SIG-M5 (cell line): ENCODE results near the gene GDF15.

Experiments used
- DNase-seq: peaks from one replicate; lab custom pipeline; 2025; lab: John Stamatoyannopoulos, UW

Gene GDF15

DNA sequence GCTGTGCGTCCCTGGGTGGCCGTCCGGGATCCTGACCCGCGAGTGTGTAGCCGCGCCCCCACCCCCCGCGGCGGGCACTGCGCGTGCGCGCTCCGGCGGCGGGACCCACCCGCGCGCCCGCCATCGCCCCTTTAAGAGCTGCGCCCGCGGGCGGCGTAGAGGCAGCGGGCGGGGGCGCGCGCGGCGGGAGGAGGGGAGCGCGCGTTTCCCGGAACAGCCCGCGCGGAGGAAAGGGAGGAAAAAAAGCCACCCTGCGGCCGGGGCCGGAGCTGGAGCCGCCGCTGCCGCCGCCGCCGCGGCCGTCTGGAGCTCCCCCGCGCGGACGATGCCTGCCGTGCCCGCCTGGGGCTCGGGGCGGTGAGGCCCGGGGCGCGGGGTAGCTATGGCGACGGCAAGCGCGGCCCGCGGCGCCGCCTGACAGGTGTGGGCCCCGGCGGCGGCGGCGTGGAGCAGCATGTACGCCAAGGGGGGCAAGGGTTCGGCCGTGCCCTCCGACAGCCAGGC is 33.3 kb downstream of the GDF15 start, which contains the start of gene SSBP4:
Gene SSBP4 (plus strand): TSS at position 204 of the 504 bp plus-strand sequence. CDS start 251 bp downstream, at position 455.
- DNase-seq, result no peak

DNA sequence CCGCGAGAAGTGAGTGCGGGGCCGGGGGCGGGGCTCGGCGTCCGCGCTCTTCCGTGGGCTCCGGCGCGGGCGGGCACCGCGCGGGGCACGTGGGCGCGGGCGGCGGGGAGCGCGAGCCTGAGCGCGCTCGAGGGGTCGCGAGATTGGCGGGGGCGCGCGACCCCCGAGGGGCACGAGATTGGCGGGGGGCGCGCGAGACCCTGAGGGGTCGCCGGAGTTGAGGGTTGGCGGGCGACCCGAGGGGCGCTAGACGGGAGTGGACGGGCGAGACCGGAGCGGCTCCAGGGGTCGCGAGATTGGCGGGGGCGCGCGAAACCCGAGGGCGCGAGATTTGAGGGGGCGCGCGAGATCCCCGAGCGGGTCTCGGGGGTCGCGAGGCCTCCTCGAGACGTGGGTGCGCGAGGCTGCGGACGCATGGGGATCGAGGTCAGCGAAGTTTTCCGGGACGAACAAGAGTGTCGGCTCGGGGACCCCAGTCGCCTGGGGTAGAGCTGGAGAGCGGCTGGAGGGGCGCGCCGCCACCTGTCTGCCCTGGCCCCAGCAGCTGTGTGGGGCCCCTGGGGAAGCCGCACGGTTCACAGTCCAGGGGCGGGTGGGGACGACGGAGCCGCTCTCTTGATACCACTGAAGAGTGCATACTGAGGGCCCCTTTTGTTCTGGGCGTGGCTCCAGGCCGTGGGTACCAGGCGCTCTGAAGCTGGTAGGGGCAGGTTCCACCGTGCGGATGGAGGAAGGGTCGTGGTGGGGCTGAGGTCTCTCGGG is 33.9 kb downstream of the GDF15 start:
- DNase-seq, result no peak

DNA sequence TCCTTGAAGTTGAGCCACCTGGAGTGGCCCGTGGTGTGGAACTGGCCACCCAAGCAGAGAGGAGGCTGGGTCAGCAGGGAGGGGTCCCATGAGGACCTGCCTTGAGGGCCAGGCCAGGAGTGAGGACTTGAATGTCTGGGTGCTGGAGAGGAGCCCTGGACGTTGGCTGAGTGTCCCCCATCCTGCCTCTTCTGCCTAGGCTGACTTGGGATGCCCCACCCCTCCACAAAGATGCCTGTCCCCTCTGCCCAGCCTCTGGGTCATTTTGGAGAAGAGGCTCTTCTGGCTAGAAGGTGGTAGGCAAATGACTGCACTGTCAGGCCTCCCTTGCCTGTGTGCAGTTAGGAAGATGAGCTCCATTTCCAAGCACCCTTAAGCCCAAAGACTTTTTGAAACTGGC is 35.0 kb downstream of the GDF15 start:
- no peak for DNase-seq

DNA sequence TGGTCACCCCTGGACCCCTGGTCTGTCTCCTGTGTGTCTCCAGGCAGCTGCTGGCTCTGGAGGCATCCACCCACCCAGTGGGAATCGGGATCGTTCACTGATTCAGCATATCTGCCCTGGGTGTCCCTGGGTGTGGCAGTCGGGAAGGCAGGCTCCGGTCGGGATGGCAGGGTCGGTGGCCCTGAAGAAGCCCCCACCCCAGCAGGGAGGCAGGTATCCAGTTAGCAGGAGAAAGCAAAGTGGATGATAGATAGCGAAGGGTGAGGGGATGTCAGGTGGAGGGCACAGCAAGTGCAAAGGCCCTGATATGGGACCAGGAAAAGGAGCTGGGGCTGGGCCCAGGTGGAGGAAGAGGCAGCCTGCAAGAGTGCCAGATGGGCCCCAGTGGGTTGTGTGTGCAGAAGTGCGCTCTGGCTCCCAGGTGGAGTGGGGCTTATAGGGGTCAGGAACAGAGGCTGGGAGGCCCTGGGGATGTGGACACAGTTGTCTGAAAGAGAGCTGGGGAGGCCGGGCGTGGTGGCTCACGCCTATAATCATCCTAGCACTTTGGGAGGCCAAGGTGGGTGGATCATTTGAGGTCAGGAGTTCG is 35.5 kb downstream of the GDF15 start:
- no peak for DNase-seq

DNA sequence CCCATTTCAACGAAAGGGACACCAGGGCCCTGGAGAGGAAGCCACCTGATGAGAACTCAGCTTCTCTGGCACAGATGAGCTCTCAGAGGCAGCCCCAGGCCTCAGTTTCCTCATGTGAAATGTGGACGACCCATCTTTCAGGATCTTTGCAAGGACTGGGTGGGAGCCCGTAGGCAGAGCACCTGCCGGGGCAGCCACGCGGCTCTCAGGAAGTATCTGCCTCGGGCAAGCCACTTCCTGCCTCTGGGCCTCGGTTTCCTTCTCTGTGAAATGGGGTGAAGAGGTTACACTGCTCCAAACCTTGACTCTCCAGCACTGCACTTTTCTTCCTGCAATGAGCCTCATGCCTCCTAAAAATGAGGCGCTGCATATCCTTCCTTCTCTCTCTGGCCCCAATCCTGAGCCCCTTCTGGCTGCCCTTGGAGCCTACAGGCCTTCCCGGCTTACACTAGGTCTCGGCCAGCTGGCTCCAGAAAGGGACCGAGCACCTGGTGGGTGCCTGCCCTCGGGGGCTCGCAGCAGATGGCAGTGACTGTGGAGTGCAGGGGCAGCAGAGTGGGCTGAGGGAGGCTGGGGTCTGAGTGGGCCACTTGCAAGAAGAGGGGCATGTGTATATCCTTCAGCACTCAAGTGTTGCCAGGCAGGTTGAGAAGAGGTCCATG is 36.7 kb downstream of the GDF15 start:
- no peak for DNase-seq

DNA sequence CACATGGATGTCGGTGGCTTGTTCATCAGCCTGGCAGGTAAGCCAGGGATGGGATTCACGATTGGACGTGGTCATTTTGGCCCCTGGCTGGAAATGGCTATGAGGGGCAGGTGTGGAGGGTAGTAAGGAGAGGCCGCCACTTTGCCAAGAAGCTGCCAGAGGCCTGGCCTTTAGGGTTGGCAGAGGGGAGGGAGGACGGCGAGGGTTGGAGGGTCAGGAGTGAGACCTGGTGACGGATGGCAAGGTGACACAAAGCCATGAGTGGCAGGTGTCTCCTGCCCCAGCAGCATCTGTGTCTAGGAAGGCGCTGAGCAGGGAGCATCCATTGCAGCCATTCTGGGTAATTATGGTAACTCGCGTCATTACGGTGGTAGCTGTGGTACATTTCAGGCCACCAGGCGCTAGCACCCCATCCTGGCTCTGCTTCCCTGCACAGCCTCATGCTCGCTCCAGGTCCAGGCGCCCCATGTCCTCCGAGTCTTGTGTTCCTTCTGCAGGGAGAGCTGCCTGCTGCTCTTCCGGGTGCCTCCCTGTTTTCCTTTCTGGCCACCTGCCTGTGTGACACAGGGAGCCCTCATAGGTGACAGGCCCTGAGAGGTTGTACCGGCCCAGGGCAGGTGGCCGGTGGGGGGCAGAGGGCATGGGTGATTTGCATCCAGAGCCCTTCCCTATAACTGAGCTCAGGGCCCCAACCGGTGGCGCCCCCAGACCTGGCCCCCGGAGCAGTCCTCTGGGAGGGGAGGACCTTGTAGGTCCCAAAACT is 37.5 kb downstream of the GDF15 start:
- no peak for DNase-seq

DNA sequence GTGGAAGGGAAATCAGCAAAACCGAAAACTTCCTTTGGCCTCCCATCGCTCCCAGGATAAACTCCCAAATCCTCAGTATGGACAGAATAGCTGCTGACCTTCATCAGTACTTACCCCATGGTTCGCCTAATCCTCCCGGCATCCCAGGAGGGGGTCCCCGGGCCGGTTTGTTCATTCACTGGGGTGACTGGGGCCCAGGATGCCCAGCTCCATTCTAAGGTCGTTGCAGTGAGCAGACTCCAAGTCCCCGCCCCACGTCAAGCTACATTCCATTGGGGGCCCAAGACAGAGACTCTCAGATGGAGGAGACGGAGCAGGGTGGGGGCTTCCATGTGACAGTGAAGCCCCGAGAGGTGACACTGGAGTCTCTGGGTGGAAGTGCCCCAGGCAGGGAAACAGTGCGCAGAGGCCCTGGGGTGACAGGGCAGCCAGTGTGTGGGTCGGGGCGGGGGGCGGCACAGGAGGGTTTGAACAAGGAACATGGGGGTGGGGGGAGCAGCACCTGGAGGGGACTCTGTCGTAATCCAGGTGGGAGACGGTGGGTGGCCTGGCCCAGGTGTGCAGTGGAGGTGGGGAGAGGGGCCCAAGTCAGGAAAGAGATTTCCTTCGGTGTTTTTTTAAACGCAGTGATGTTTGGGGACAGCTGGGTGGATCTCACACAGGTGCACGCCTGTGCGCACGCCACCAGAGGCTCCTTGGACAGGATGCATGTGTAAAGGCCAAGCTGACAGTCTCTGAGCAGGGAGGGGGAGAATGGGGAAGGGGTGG is 38.3 kb downstream of the GDF15 start:
- no peak for DNase-seq

DNA sequence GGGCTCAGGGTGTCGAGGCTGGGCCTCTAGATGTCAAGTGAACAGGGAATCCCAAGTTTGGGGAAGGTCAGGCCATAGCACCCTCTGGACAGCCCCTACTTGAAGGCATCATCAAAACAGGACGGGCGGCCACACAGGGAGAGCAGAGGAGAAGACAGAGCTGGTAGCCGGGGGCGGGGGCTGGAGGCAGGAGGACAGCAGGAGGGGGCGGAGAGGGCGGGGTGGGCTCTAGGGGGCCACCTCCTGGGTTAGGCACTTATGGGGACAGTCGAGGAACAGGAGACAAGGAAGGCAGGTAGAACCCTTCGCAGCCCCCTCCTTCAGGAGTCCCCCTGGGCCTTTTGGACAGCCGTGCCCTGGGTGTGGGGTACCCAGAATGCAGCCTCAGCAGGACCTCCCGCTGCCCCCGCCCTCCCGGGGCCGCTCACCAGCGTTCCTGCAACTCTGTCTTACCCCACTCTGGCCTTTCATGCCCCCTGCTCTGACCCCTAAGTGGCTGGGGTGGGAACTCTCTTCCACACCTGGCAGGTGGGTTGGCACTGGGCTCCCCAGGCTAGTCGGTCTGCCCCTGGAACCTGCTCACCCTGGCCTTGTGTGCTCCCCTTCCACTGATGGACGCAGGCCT is 39.0 kb downstream of the GDF15 start:
- no peak for DNase-seq

DNA sequence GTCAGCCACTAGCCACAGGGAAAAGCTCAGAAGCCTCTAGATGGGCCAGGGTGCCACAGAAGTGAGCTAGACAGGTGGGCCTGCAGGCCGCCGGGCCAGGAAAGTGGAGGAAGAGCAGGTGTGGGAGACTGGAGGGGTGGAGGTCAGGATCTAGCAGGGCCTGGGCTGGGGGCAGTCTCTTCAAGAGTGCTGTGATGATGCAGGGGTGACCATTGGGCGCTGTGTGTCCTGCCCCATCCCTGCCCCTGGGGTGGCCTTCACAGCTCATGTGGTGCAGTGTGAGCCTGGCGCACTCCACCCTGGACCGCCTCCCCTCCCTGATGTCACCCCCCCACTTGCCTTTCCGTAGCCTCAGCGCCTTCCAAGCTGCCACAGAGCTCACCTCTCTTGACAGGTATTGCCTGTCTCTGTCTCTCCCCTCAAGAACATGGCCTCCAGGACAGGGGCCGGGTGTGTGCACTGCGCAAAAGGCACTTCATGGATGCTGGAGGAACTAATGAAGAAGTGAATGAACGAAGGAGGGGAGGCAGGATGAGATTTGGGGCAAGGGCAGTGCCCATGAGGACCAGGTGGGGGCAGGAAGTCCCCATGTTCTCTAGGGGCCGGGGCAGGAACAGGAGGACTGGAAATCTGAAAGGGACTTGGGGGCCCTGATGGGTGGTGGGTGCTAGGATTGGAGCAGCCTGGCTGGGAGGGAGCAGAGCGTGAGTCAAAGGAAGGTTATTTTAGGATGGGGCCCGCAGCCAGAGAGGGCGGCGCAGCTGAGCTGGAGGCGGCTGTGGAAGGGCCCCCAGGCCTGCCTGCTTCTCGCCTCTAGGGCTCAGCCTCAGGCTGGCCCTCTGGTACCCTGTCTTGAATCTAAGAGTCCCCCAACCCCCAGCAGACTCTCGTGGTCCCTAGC is 39.8 kb downstream of the GDF15 start:
- no peak for DNase-seq

DNA sequence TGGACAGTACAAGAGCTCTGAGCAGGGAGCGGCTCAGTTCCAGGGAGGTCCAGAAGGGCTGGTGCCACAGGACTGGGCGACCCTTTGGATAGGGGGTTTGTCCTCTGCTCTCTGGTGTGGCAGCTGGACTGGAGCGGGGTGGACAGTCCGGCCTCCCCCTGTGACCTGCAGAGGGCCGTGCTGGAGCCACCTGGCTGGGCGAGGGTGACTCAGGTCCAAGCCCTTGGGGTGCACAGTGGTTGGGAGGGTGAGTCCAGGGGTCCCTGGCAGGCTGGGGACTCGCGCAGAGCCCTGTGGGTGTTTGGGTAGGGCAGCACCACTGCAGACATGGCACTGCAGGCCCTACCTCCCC is 40.4 kb downstream of the GDF15 start:
- no peak for DNase-seq

DNA sequence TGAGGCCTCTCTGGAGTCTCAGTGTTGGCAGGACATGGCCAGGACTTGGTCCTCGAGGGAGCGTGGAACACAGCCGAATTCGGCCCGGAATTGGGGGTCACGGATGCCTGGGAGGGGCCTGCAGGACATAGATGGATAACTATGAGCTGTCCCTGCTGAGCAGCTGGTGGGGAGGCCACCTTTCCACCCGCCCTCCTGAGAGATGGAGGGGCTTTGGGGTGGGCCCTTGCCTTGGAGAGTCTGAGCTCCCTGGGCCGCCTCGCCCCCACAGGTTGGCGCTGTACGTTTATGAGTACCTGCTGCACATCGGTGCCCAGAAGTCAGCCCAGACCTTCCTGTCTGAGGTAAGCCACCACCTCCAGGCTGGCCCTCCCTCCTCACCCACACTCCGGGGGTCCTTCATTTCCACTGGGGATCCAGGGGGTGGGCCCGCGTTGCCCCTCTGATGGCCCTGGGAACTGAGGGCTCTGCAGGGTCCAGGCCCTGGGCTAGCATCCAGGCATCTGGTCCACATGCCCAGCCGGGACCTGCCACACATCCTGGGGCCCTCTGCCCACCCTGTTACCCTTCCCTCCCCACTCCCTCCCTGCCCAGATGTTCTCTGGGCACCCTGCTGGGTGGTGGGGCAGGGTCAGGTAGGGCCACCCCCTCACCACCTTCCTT is 41.3 kb downstream of the GDF15 start:
- DNase-seq, result no peak

DNA sequence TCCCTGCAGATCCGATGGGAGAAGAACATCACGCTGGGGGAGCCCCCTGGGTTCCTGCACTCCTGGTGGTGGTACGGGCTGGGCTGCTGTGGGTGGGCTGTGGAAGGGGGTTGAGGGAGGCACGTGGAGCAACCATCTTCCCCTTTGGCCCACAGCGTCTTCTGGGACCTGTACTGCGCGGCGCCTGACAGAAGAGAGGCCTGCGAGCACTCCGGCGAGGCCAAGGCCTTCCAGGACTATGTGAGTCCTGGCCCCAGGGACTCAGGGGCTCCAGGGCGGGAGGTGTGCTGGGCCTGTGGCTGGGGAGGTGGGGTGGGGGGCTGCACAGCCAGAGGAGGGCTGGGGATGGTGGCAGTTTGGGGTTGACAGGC is 41.8 kb downstream of the GDF15 start:
- DNase-seq, result no peak

DNA sequence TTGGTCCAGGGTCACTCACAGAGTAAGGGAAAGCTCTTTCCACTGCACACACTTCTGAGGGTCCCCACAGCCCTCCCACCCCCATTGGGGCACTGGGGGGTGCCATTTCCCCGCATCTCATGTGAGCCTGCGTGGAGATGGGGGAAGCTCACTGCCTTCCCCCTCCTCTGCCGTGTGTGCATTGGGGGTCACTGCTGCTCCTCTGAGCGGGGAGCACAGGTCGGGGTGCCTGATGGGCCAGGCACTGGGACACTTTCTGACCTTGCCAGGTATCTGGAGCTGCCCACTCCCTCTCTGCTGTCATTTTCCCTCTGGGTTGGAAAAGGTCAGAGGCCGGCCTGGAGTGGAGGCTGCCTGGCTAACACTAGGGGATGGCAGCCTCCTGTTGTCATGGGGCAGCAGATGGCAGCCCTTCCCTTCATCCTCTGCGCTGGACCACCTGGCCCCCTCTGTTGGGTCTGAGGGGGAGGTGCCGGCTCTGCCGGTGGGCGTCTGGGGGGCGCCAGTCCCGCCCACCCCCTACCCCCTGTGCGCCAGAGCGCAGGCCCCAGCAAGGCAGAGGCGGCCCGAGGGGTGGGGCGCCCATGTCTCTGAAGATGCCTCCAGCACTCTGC is 42.3 kb downstream of the GDF15 start:
- DNase-seq, result no peak

DNA sequence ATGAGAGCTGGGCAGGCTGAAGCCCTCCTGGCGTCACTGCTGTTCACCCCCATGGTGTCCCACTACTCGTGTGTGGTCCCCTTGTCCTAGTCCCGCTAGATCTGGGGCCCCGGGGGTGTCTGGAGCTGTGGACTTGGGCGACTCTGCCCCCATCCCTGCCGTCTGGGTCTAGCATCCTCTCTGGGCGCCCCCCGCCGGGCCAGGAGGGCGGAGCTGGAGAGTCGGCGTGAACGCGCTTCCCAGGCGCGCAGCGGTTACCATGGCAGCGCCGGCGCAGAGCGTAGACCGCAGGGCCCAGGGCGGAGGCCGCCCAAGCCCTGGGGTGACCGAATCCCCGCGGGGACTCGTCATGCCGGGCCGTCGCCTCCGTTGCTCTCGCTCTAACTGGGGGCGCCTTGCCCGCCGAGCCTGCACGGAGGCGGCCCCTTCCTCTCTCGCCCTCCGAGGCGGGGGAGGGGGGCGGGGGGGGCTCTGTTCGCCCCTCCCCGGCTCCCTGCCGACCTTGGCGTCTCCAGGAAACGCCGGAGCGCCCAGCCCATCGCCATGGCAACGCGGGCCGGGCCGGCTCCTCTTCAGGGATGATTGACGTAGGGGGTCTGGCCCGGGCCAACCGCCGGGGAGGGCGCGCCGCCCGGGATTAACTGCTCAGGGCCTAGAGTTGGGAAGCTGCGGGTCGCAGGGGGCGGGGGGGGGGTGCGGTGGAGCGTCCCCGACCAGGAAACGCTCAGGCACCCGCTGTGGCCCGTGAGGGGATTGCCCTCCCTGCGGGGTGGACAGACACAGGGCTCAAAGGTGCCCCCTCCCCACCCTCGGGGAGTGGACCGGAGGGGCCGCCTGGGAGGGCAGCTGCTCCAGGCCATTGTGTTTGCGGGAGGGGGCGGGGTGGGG is 43.1 kb downstream of the GDF15 start:
- no peak for DNase-seq

DNA sequence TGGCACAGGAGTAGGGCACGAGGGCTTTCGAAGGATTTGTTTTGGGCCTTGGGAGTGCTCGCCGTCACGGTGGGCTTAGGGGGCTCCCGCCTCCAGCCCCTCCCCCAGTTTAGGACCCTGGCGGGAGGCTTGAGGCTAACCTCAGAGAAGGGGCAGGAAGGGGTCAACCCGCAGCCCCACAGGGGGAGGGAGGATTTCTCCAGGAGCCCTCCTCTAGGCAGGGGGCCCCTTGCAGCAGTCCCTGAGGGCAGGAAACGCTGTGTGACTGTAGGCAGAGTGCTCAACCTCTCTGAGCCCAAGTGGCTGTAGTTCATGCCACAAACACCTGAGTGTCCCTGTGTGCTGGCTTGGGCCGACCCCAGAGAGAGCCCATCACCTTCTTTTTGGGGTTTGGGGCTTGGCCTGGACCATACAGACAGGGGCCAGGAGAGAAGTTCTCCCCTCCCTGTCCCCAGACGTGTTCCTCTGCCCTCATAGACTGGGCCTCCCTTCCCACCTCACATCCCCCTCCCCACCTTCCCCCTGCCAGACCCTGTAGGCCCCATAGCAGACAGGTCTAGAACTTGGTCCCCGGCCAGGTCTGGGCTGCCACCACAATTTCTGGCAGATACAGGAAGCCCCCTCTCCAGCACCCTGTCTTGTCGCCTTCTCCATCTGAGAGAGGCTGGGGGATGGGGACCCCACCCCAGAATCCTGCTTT is 43.9 kb downstream of the GDF15 start:
- DNase-seq, result no peak

DNA sequence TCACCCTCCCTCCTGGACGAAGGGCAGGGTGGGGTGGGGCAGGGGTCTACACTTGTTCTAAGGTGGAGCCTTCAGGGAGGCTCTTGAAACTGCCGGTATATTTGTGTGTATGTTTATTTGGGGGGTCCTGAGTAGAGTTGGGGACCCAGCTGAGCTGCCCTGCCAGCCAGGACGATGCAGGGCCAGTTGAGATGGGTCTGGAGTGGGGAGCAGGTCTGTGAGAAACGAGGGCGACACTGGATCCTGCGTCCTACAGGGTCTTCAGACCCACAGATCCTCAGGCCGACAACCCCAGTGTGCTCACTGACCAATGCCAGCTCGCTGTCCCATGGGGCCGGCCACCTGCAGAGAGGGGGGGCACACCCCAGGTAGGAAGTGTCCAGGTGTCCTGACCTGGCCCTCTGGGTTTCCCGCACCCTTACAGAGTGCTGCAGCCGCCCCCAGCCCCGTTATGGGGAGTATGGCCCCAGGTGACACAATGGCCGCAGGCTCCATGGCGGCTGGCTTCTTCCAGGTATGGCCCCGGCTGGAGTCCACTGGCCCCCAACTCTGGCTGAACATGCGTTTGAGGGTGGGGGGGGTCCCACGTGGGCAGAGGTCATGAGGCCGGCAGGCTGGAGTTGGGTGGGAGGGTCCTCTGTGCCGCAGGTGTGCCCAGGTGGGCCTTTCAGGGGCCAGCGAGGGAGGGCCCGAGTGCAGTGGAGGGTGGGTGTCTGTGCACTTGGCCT is 44.6 kb downstream of the GDF15 start:
- DNase-seq, result no peak
